Measurements from ENCODE around the gene ITCH. TPM values are rescaled to one million over a fixed set of nuclear protein-coding genes. Genes with fewer than 3 reads are reported as not detected.
"Not testable (repeated sequence)": the region's sequence is repeated elsewhere in the genome, so short reads cannot be mapped to it uniquely, and the experiment has no call there.

The ITCH gene
- total RNA-seq, 1 experiment from 2014 or later = 38.9 TPM

- no peak for DNase-seq (ENCODE audit: low read depth)
These were observed 14.2 kb downstream of the ITCH start for GRCh38 chr20:34377072-34377847.

- DNase-seq (ENCODE audit: low read depth) = no peak
These were observed 19.1 kb downstream of the ITCH start for GRCh38 chr20:34382174-34382573.

GRCh38 chr20:34382877-34383455, 19.9 kb downstream of the ITCH start:
- DNase-seq (ENCODE audit: low read depth) = not testable (repeated sequence)

GRCh38 chr20:34385464-34385863, 22.4 kb downstream of the ITCH start:
- DNase-seq (ENCODE audit: low read depth) = no peak

- no peak for DNase-seq (ENCODE audit: low read depth)
These were observed 24.9 kb downstream of the ITCH start for GRCh38 chr20:34388000-34388399.

- DNase-seq (ENCODE audit: low read depth) = no peak
These were observed 25.6 kb downstream of the ITCH start for GRCh38 chr20:34388678-34389077.

GRCh38 chr20:34389206-34389953, 26.3 kb downstream of the ITCH start:
- DNase-seq (ENCODE audit: low read depth) = no peak

- DNase-seq (ENCODE audit: low read depth) = no peak
These were observed 27.0 kb downstream of the ITCH start for GRCh38 chr20:34389954-34390555.

GRCh38 chr20:34396408-34396807, 33.3 kb downstream of the ITCH start:
- no peak for DNase-seq (ENCODE audit: low read depth)

- DNase-seq (ENCODE audit: low read depth) = peak; percentile 14
These were observed 34.0 kb downstream of the ITCH start for GRCh38 chr20:34397096-34397495.

GRCh38 chr20:34400776-34401175, 37.7 kb downstream of the ITCH start:
- peak; percentile 90 for DNase-seq (ENCODE audit: low read depth)

- DNase-seq (ENCODE audit: low read depth) = no peak
These were observed 38.8 kb downstream of the ITCH start for GRCh38 chr20:34401741-34402455.

GRCh38 chr20:34402461-34402860, 39.4 kb downstream of the ITCH start:
- DNase-seq (ENCODE audit: low read depth) = peak; percentile 56

GRCh38 chr20:34403063-34403827, 40.2 kb downstream of the ITCH start:
- DNase-seq (ENCODE audit: low read depth) = no peak

- DNase-seq (ENCODE audit: low read depth) = no peak
These were observed 40.8 kb downstream of the ITCH start for GRCh38 chr20:34403908-34404307.

- no peak for DNase-seq (ENCODE audit: low read depth)
These were observed 41.7 kb downstream of the ITCH start for GRCh38 chr20:34404803-34405202.

GRCh38 chr20:34405247-34405651, 42.2 kb downstream of the ITCH start:
- DNase-seq (ENCODE audit: low read depth) = not testable (repeated sequence)

- not testable (repeated sequence) for DNase-seq (ENCODE audit: low read depth)
These were observed 42.9 kb downstream of the ITCH start for GRCh38 chr20:34405942-34406341.

GRCh38 chr20:34407962-34408474, 44.9 kb downstream of the ITCH start:
- no peak for DNase-seq (ENCODE audit: low read depth)

- no peak for DNase-seq (ENCODE audit: low read depth)
These were observed 47.3 kb downstream of the ITCH start for GRCh38 chr20:34410336-34410735.

Measured in LHCN-M2 (cell line).